ENCODE data around the gene CFAP410.

DNA sequence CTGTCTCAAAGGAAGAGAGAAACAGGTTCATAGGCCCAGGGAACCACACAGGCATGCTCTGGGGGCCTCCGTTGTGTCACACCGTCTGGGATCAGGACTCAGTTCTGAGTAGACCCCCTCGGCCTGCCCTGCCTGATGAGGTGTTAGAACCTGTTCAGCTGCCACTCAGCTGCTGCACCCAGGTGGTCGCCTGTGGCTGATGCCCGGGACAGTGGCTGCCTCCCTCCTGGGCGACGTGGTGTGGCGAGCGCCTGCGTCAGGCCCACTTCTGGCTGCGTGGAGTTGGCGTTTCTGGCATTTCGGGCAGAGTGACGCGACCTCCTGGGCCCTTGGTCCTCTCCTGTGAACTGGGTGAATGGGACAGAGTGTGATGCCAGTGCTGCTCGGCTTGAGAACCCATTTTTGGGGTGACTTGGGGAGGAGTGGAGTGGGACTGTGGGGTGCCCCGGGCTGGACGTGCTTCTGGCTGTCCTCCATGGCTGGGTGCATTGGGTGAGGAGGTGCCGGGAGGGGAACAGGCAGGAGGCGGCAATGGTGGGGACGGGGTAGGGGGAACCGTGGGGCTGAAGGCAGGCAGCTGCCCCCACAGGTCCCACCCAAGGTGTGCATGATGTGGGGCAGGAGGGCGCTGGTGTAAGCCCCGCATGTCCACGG lies 10.8 kb downstream of the CFAP410 start:
- TF ChIP-seq, protein P1, sequence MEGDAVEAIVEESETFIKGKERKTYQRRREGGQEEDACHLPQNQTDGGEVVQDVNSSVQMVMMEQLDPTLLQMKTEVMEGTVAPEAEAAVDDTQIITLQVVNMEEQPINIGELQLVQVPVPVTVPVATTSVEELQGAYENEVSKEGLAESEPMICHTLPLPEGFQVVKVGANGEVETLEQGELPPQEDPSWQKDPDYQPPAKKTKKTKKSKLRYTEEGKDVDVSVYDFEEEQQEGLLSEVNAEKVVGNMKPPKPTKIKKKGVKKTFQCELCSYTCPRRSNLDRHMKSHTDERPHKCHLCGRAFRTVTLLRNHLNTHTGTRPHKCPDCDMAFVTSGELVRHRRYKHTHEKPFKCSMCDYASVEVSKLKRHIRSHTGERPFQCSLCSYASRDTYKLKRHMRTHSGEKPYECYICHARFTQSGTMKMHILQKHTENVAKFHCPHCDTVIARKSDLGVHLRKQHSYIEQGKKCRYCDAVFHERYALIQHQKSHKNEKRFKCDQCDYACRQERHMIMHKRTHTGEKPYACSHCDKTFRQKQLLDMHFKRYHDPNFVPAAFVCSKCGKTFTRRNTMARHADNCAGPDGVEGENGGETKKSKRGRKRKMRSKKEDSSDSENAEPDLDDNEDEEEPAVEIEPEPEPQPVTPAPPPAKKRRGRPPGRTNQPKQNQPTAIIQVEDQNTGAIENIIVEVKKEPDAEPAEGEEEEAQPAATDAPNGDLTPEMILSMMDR (IDR thresholded peaks at IDR 0.05), result no peak
- no peak for TF ChIP-seq POLR2A (IDR thresholded peaks at IDR 0.05)
